ENCODE results near the gene CAPN7.

Gene CAPN7

GRCh38 chr3:15198686-15199085 lies 7.4 kb upstream of the CAPN7 start:
- in situ Hi-C loops (cut with MboI; ENCODE audit: low sequenced_read_pairs), result no loop called here

GRCh38 chr3:15199493-15200105 lies 6.4 kb upstream of the CAPN7 start:
- in situ Hi-C loops (cut with MboI; ENCODE audit: low sequenced_read_pairs), result no loop called here

- in situ Hi-C loops (cut with MboI; ENCODE audit: low sequenced_read_pairs), result no loop called here
Measured at GRCh38 chr3:15204005-15204404, 2.0 kb upstream of the CAPN7 start.

DNA sequence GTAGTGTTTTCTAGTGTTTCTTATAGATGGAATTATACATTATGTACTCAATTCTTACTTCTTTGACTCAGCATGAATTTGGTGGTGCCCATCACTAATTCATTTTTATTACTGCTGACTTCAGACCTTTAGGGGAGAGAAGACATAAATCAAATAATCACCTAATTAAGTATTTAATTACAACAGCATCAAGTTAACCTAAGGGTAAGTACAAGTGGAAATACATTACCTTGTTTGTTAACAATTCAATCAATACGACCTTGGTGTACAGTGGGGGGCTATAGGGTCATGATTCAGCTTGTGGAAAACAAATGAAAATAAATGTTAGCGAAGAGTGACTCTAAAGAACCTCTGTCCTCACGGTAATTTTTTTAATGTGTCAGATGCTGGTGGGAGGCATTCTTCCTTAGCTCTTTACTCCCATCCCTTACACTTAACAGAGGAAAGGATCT lies 538 bp upstream of the CAPN7 start:
- in situ Hi-C loops (cut with MboI; ENCODE audit: low sequenced_read_pairs), result no loop called here

GRCh38 chr3:15206662-15207576 lies 873 bp downstream of the CAPN7 start:
- in situ Hi-C loops (cut with MboI; ENCODE audit: low sequenced_read_pairs), result no loop called here

DNA sequence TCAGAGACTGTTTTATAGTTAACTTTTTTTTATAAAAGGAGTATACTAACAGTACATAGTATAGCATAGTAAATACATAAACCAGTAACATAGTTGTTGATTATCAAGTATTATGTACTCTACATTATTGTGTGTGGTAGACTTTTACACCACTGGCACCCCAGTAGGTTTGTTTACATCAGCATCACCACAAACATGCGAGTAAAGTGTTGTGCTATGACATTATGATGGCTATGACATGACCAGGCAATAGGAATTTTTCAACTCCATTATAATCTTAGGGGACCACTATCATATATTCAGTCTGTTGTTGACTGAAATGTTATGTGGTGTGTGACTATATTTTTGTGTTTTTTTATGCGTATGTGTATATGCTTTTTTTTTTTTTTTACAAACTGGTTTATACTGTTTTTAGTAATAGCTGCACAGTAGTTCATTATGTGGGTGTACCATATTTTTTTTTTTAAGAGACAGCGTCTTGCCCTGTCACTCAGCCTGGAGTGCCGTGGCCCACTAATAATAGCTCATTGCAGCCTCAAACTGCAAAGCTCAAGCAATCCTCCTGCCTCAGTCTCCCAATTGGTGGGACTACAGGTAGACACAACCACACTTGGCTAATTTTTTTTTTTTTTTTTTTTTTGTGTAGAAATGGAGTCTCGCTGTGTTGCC lies 1.9 kb downstream of the CAPN7 start:
- in situ Hi-C loops (cut with MboI; ENCODE audit: low sequenced_read_pairs), result no loop called here

DNA sequence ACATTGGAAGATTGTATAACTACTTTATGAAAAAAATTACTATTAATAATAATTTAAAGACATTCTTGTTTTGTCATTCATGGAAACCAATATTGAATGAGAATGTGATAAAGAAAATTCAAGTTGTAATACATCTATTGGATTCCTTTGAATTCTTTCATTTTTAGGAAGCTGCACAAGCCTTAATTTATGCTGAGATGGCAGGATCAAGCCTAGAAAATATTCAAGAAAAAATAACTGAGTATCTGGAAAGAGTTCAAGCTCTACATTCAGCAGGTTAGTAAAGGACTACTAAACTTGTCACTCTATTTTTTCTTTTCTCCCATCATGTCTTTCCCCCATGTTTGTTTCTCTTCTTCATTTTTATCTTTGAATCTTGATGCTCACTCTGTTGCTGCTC lies 5.9 kb downstream of the CAPN7 start:
- in situ Hi-C loops (cut with MboI; ENCODE audit: low sequenced_read_pairs), result no loop called here

DNA sequence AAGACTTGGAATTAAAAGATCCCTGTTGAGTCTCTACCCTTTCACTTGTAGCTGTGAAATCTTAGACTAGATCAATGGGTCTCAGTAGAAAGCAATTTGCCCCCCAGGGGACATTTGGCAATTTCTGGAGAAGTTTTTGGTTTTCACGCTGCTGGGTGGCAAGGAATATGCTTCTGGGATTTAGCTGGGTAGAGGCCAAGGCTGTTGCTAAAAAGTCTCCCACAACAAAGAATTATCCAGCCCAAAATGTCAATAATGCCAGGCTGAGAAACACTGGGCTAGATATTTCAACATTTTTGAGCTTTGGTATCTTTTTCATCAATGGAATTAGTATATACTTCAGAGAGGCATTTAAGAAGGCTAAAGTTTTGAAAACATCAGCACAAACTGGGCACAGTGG lies 8.7 kb downstream of the CAPN7 start:
- in situ Hi-C loops (cut with MboI; ENCODE audit: low sequenced_read_pairs), result no loop called here

GRCh38 chr3:15215996-15216395 lies 9.9 kb downstream of the CAPN7 start:
- in situ Hi-C loops (cut with MboI; ENCODE audit: low sequenced_read_pairs), result no loop called here

GRCh38 chr3:15216501-15216900 lies 10.5 kb downstream of the CAPN7 start:
- in situ Hi-C loops (cut with MboI; ENCODE audit: low sequenced_read_pairs), result no loop called here

DNA sequence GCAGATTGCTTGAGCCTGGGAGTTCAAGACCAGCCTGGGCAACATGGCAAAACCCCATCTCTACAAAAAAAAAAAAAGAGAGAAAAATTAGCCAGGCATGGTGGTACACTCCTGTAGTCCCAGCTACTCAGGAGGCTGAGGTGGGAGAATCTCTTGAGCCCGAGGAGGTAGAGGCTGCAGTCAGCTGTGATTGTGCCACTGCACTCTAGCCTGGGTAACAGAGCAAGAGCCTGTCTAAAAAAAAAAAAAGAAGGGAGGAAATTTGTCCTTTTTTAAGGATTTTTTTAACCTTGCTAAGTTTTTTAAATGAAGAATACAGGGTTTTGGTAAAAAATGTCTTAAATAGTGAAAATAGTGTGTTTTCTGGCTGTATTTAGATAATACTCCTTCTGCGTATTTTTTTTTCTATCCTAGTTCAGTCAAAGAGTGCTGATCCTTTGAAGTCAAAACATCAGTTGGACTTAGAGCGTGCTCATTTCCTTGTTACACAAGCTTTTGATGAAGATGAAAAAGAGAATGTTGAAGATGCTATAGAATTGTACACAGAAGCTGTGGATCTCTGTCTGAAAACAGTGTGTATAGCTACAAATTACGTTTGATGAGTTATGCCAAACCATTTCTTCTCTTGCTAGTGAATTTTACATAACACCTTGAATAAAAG lies 11.1 kb downstream of the CAPN7 start:
- in situ Hi-C loops (cut with MboI; ENCODE audit: low sequenced_read_pairs), result no loop called here

DNA sequence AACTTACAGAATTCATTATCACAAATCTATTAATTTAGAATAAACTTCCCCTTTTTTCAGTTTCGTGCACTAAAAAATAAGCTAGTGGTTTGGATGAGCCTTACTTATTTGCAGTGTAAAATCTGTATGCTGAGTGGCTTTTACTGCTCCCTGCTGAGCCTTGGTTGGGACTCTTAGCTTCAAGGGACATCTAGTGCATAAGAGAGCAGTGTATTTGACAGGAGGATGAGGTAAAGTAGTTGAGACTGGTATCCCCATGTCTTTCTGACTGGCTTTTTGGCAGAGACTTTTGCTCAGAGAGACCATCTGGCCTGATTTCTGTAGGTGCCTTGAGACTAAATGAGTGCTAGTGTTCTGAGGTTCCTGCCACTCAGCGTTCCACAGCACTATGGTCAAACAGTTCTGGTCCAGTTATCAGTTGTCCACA lies 11.8 kb downstream of the CAPN7 start:
- in situ Hi-C loops (cut with MboI; ENCODE audit: low sequenced_read_pairs), result no loop called here

- in situ Hi-C loops (cut with MboI; ENCODE audit: low sequenced_read_pairs), result no loop called here
Measured at GRCh38 chr3:15218689-15219088, 12.6 kb downstream of the CAPN7 start.

GRCh38 chr3:15220056-15220455 lies 14.0 kb downstream of the CAPN7 start:
- in situ Hi-C loops (cut with MboI; ENCODE audit: low sequenced_read_pairs), result no loop called here

DNA sequence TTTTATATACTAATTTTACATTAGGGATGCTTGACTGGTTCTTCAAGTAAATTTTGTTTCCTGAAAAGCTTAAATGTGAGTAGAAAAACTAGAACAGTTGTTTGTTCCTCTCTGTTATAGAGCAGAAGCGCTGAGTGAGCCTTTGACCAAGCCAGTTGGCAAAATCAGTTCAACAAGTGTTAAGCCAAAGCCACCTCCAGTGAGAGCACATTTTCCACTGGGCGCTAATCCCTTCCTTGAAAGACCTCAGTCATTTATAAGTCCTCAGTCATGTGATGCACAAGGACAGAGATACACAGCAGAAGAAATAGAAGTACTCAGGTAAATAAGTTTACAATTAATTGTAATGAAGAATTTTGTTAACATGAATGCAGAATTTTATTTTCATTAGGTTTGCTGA lies 14.6 kb downstream of the CAPN7 start:
- in situ Hi-C loops (cut with MboI; ENCODE audit: low sequenced_read_pairs), result no loop called here

- in situ Hi-C loops (cut with MboI; ENCODE audit: low sequenced_read_pairs), result no loop called here
Measured at GRCh38 chr3:15221574-15222217, 15.7 kb downstream of the CAPN7 start.

GRCh38 chr3:15223685-15224572 lies 17.9 kb downstream of the CAPN7 start:
- in situ Hi-C loops (cut with MboI; ENCODE audit: low sequenced_read_pairs), result no loop called here

GRCh38 chr3:15228147-15228546 lies 22.1 kb downstream of the CAPN7 start:
- in situ Hi-C loops (cut with MboI; ENCODE audit: low sequenced_read_pairs), result no loop called here

DNA sequence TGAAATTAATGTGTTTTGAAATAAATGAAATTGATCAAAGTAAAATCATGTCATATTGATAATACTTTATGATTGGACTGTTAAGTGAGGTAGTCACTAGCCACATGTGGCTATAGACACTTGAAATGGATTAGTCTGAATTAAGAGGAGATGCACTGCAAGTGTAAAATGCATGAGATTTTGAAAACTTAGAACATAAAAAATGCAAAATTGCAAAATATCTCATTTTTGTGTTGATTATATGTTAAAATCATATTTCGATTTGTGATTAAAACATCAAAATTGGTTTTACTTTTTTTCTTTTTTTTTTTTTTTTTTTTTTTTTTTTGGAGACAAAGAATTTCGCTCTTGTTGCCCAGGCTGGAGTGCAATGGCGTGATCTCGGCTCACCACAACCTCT lies 23.2 kb downstream of the CAPN7 start:
- in situ Hi-C loops (cut with MboI; ENCODE audit: low sequenced_read_pairs), result no loop called here

GRCh38 chr3:15241341-15241740 lies 35.3 kb downstream of the CAPN7 start:
- in situ Hi-C loops (cut with MboI; ENCODE audit: low sequenced_read_pairs), result no loop called here

All from hTERT RPE-1 (cell line).